NCI-H2227 (cell line): ENCODE measurements around the gene HOTAIR.
A peak's percentile ranks its signal among the peaks of the same experiment; 100 is the strongest.

Experiments
- DNase-seq: peaks from one replicate; lab custom pipeline; 2025; ENCODE audit not compliant: unreplicated experiment; lab: John Stamatoyannopoulos, UW

The HOTAIR gene

GRCh38 chr12:53974084-53975063 lies at the start of gene HOTAIR:
HOTAIR (minus strand) TSS chr12:53974954.
- DNase-seq: no peak

DNA sequence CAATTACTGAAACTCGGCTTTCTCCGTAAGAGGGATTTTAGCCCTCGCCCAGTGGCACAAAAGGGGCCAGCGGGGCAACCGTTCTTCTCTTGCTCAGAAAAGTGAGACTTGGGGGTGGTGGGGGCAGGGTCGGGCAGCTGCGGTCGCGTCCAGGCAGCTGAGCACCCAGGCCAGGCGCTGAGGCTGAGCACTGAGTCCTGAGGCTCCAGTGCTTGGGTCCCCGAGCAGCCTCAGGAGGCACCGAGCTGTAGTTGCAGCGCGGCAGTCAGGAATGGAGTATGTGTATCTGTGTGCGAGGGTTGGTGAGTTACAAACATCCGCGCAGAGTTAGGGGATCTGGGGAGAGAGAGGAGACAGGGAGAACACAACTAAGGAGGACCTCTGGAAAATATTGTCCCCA lies 49.4 kb upstream of the HOTAIR start:
- DNase-seq: no peak

DNA sequence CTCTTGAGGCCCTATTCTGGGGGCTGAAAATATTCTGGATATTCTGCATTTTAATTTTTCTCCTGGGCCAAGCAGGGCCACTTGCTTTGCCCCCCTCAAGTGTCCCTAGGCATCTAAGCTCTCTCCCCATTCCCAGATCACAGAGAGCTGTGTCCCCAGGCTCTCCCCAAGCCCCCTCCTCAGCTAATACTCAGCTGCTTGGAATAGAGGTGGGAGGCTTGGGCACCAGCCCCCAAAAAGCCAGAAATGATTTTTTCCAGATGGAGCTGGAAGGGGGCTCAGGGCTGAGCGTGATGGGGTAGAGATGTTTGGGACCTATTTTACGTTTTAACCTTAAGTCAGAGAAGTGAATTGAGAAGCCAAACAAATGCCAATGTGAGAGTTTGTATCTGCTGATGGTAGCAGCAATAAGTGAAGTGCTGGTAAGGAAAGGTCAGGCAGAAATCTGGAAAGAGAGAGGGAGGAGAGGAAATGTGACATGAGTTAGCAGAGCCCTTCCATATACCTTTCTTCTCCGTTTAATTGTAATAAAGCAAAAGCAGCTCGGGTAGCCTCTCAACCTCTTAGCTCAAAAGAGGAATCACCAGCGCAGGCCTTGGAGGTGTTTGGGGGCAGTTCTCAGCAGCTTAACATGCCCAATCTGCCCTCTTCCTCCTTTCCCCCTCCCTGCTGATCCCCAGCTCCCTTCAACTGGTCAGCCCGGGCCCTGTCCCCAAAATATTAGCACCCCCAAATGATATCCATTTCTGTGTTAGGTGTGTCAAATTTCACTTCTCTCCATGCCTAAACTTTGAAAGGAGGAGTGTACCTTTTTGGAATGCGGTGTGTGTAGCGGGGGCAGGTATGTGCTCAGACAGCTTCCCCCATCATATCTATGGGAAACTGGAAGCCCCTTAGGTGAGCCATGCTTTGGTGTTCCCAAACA lies 48.5 kb upstream of the HOTAIR start:
- no peak for DNase-seq

DNA sequence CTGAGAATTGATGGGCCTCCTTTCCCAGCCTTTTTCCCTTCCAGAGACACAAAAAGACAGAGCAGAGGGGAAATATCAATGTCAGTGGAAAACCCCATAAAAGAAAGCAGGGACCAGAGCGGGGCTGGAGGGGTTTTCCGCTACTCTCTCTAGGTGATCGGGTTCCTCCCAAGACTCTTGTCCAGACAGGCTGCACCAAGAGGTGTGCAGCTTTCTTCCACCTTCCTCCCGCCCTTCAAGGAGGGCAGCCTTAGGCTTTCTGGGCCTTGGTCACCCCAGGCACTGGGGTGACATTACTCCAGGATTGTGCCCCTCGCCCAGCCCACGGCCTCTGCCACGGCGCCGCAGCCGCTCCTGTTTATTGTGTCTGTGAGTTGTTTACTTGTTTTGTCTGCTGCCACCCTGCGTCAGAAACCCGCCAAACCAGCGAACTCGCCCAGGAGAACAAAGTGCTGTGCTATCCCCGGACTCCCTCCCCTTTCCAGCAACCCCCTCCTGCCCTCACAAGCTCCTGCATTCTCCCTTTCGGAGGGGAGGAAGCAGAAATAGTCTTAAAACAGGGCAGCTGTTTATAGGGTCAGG lies 46.8 kb upstream of the HOTAIR start:
- peak; percentile 52 for DNase-seq

DNA sequence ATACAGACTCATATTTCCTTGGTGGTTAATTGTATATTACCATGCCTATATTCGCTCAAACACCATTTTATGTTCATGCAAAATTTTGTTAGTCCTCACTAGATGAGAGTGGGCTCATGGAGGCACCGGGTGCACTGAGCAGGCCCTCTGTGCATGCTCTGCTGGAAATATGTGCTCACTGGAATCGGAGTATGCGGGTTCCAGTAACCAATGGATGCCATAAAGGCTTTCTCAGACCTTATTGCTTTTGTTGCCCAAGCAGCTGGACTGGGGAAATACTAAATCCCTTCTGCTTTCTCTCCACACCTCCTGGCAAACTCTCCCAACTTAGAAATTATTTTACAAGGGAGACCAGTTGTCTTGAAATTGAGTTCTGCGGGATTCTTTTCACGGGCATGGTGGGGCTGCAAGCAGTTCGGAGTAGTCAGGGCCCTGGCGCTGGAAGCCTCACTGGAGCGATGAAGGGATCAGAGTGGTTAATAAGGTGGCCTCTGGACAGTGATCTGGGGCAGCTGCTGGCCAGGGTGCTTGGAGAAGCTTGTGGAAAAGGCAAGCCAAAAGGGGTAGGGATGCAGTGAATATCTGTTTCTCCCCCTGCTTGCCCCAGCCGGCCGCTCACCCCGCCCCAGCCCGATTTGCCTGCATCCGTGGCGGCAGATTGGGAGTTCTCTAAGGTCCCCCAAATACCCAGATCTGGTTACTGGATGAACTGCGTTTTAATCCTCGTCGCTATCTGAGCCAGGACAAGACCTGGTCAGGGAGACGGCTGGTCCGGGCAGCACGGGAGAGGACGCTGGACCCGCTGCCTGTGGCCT lies 46.0 kb upstream of the HOTAIR start:
- DNase-seq: no peak

DNA sequence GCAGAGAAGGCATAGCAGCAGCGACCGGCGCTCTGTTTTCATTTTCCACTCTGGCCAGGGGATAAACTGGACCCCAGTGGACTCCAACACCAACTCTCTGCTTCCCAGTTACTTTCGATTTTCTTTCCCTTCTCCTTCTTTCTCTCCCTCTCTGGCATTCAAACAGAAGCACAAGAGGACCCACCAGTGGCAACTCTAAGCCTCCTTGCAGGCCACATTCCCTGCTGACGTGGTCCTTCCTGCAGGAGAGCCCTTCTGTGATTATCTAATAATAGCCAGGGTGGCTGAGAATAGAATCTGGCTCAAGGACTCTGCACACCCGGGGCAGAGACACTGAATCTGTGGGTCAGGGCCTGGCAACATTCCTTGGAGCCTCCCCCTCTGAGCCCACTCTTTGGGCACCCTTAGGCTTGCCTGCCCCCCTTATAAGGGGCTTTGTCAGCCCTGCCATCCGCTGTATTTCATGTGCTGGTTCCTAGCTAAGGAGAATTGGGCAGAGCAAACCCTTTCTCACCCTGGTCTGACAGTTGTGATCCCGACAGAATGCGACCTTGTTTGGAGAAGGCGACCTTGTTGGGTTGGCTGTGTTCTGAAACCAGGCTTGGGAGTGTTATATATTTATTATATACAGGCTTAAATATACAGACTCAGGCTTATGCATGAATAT lies 45.3 kb upstream of the HOTAIR start:
- DNase-seq: peak; percentile 6

GRCh38 chr12:54019091-54019811 lies 44.5 kb upstream of the HOTAIR start:
- peak; percentile 47 for DNase-seq

DNA sequence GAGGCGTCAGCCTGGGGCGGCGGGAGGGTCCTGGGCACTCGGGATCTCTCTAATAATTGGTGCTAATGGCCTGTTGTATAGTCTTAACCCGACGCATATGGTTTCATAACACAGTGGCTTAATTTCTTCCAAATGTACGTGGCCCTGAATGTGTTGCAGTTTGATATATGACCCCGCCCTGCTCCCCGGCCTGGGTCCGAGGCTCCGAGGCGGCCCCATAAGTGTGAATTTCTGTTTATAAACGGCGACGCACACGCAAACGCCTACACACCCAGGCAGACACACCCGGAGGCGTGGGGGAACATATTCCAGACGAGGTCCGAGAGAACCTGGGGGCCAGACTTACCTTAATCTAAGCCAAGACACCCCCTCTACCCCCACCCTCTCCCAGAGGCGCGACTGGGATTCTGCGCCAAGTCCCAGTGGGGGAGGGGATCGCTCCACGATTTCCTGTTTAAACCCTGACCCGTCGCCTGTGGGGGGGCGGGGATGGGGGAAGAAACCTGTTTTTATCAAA lies 43.8 kb upstream of the HOTAIR start:
- DNase-seq: peak; percentile 47

- peak; percentile 89 for DNase-seq
These were observed 43.2 kb upstream of the HOTAIR start for GRCh38 chr12:54017878-54018467.

GRCh38 chr12:54017027-54017788 lies 42.5 kb upstream of the HOTAIR start:
- peak; percentile 46 for DNase-seq

DNA sequence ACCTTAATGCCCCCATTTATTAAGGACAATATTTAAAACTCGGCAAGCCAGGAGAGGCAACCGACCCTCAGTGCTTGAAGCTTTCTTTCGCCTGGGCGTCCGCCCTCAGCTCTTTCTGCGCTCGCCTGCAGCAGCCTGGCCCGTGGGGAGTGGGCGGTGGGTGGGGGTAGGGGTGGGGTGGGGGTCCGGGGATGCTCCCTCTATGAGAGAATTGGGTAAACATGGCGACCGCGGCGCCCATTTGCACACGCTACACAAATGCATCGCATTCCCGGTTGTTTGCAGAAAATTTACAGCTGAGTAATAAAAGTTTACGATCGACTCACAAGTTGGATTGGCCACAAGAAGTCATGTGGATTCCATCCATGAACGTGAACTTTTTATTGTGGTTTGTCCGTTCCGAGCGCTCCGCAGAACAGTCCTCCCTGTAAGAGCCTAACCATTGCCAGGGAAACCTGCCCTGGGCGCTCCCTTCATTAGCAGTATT lies 41.8 kb upstream of the HOTAIR start:
- DNase-seq: peak; percentile 13

DNA sequence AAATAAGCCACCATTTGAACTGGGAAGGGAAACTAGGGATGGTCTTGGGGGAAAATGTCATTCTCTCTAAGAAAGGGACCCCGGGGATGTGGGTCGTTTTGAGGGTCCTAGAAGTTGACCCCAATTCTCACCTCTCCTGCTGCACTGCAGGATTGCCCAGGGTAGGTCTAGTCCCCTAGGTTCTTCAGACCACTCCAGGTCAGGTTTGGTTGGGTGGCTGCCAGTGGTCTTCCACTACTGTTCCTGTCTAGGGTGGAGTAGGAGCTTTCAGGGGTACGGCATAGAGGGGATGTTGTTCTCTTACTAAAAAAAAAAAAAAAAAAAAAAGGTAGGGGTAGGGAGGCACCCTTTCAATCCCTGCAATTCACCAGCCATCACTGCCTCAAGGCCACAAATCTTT lies 41.3 kb upstream of the HOTAIR start:
- no peak for DNase-seq

- peak; percentile 5 for DNase-seq
These were observed 40.5 kb upstream of the HOTAIR start for GRCh38 chr12:54015018-54015931.

DNA sequence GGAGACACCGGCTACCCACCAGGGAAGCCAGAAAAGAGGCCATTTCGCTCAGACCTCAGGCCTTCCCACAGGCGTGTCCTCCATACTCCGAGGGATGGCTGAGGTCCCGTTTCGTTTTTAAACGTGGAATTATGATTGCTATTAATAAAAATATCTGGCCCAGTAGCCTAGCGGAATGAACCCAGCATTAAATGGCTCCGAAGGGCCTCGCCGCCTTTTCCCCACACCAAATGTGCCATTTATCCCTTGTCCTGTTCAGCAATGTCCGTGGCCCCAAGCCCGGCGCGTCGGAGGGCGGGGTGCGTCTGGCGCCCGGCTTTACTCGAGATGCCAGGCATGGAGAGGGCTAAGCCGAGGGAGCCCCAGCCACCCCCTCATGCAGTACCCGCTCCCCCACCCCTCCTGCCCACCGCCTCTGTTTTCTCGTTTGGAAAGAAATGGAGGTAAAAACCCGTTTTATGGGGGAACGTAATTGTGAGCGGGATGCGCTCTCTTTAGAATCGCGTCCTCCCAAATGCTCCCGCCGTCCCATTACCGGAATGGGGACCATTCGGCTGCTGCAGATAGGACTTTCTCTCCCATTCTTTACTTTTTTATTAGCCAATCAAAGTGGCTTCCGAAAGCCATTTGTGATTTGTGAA lies 39.7 kb upstream of the HOTAIR start:
- DNase-seq: no peak

DNA sequence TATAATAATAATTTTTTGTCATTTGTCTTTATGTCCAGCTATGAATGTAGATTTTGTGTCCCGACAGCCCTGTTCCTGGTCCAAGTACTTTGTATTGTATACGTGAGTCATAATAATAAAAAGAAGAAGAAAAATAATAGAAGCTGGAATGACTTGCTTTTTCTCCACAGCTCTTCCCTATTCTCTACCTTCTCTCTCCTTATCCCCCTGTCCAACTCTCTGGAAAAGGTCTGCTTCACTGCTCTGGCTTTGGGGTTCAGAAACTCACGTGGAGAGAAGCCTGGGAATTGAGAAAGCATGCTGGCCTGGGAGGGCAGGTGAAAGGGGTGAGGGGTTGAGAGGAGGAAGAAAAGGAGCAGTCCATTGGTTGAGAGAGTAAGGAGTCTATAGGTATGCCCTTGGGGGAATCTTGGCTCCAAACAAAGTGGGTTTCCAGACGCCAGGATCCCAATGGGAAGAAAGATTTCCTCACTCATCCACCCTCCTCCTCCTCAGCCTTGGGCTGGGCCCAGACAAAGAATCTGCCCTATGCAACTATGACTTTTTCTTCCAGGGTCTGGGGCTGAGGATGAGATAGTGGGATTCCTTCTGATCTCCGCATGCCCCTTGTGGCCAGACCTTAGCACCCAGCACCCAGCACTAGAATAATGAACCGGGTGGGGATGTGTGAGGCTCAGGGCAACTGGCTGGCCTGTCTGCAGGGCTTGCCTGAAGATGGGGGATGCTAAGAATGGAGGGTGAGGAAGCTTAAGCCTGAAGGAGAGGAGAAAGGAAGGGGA lies 38.1 kb upstream of the HOTAIR start:
- no peak for DNase-seq
